IMR-90 (cell line): ENCODE data around the gene SMG1. TPM values are rescaled to one million over a fixed set of nuclear protein-coding genes. Genes with fewer than 3 reads are reported as not detected.
A peak's percentile ranks its signal among the peaks of the same experiment; 100 is the strongest.
"Not testable (repeated sequence)": the region's sequence is repeated elsewhere in the genome, so short reads cannot be mapped to it uniquely, and the experiment has no call there.

Experiments
- ATAC-seq: fragments of 200-7000 bp; cut with Tn5 transposase; 2 replicates; pipeline ENCODE4 v1.9.1; 2020; ENCODE audit warnings: low read depth, mild to moderate bottlenecking, moderate library complexity
- BruUV-seq: library from RNA; stranded (reverse); fragments of 400-500 nt; replicated peaks from 2 replicates; lab custom pipeline; 2021; lab: Mats Ljungman, UMichigan
- CTCF ChIA-PET: fragments of 300-600 bp; formaldehyde crosslinking; extraction: SDS; loops from one replicate; lab custom pipeline; 2021; ENCODE audit warnings: antibody characterized with exemption; lab: Yijun Ruan, JAX
- POLR2A ChIA-PET: fragments of 300-600 bp; sonication (Branson Sonifier 250); formaldehyde crosslinking; loops from one replicate; lab custom pipeline; 2022; ENCODE audit warnings: antibody characterized with exemption; ENCODE audit not compliant: unreplicated experiment; lab: Charles Lee
- DNase-seq: peaks from one replicate; pipeline ENCODE4 v3.0.0; 2013
- H2AFZ ChIP-seq: replicated peaks from 2 replicates; pipeline ENCODE3; 2013; ENCODE audit warnings: low read length, mild to moderate bottlenecking; ENCODE audit not compliant: poor library complexity
- H2AK5ac ChIP-seq: 2 replicates; pipeline ENCODE4 v1.6.1; 2013; ENCODE audit warnings: low read depth, low read length, inconsistent platforms
- H2AK9ac ChIP-seq: replicated peaks from 2 replicates; pipeline ENCODE3; 2013; ENCODE audit warnings: mild to moderate bottlenecking, low read depth, low read length, moderate library complexity; ENCODE audit not compliant: poor library complexity
- H2BK120ac ChIP-seq: 2 replicates; pipeline ENCODE4 v1.6.1; 2013; ENCODE audit warnings: low read depth, low read length, inconsistent platforms
- H2BK15ac ChIP-seq: 3 replicates; pipeline ENCODE4 v1.6.1; 2013; ENCODE audit warnings: low read depth, low read length, inconsistent platforms
- H2BK20ac ChIP-seq: 2 replicates; pipeline ENCODE4 v1.6.1; 2013; ENCODE audit warnings: low read depth, mild to moderate bottlenecking, inconsistent platforms, low read length, moderate library complexity
- H2BK5ac ChIP-seq: 2 replicates; pipeline ENCODE4 v1.6.1; 2013; ENCODE audit warnings: mild to moderate bottlenecking, low read depth, low read length, inconsistent platforms; ENCODE audit not compliant: poor library complexity, severe bottlenecking
- H3K14ac ChIP-seq: replicated peaks from 2 replicates; pipeline ENCODE4 v1.6.1; 2013; ENCODE audit warnings: low read depth, low read length, inconsistent platforms
- H3K18ac ChIP-seq: 2 replicates; pipeline ENCODE4 v1.6.1; 2013; ENCODE audit warnings: low read depth, low read length, control low read depth
- H3K23ac ChIP-seq: 2 replicates; pipeline ENCODE4 v1.6.1; 2013; ENCODE audit warnings: low read depth, low read length, inconsistent platforms
- H3K27ac ChIP-seq: 2 replicates; pipeline ENCODE4 v1.5.1; 2013; ENCODE audit warnings: mild to moderate bottlenecking, control low read depth, low read length; ENCODE audit not compliant: insufficient read depth
- H3K27me3 ChIP-seq: 2 replicates; pipeline ENCODE4 v1.6.1; 2013; ENCODE audit warnings: low read length; ENCODE audit not compliant: control insufficient read depth, insufficient read depth
- H3K36me3 ChIP-seq: 2 replicates; pipeline ENCODE4 v1.6.1; 2013; ENCODE audit warnings: low read length, mixed read lengths; ENCODE audit not compliant: control insufficient read depth, insufficient read depth
- H3K4ac ChIP-seq: 2 replicates; pipeline ENCODE4 v1.6.1; 2013; ENCODE audit warnings: low read depth, low read length, inconsistent platforms
- H3K4me1 ChIP-seq: 2 replicates; pipeline ENCODE4 v1.6.1; 2013; ENCODE audit warnings: low read length, mixed read lengths; ENCODE audit not compliant: control insufficient read depth, insufficient read depth
- H3K4me2 ChIP-seq: 2 replicates; pipeline ENCODE4 v1.6.1; 2013; ENCODE audit warnings: low read depth, mild to moderate bottlenecking, control low read depth, low read length, moderate library complexity
- H3K4me3 ChIP-seq: 2 replicates; pipeline ENCODE4 v1.5.1; 2013; ENCODE audit warnings: low read depth, mild to moderate bottlenecking, control low read depth, low read length, moderate library complexity; ENCODE audit not compliant: insufficient read depth
- H3K56ac ChIP-seq: 2 replicates; pipeline ENCODE4 v1.6.1; 2013; ENCODE audit warnings: low read length, inconsistent platforms; ENCODE audit not compliant: insufficient read depth; ENCODE audit errors: extremely low read depth
- H3K79me1 ChIP-seq, 2 experiments: 2 replicates each; pipeline ENCODE4 v1.6.1; 2013; ENCODE audit warnings: low read length in 2 of 2, inconsistent platforms in 1 of 2, low read depth in 1 of 2
- H3K9ac ChIP-seq: 2 replicates; pipeline ENCODE4 v1.6.1; 2013; ENCODE audit warnings: low read depth, low read length, control low read depth
- H3K9me1 ChIP-seq: 2 replicates; pipeline ENCODE4 v1.6.1; 2013; ENCODE audit warnings: low read length, inconsistent platforms; ENCODE audit not compliant: insufficient read depth
- H3K9me3 ChIP-seq: 2 replicates; pipeline ENCODE4 v1.6.1; 2013; ENCODE audit warnings: low read length; ENCODE audit not compliant: control insufficient read depth, insufficient read depth
- H4K20me1 ChIP-seq: 2 replicates; pipeline ENCODE4 v1.6.1; 2013; ENCODE audit warnings: low read length, inconsistent platforms; ENCODE audit not compliant: insufficient read depth
- H4K5ac ChIP-seq: 2 replicates; pipeline ENCODE4 v1.6.1; 2013; ENCODE audit warnings: mild to moderate bottlenecking, low read depth, low read length, control low read depth
- H4K8ac ChIP-seq, 2 experiments: 2 replicates each; pipeline ENCODE4 v1.6.1; 2013; ENCODE audit warnings: low read depth in 2 of 2, low read length in 2 of 2, control low read depth in 1 of 2, inconsistent platforms in 1 of 2
- H4K91ac ChIP-seq: 2 replicates; pipeline ENCODE4 v1.6.1; 2013; ENCODE audit warnings: low read depth, low read length, inconsistent platforms; ENCODE audit not compliant: insufficient read depth
- whole genome bisulfite sequencing, 2 experiments: methylation state at CpG; one replicate each; pipeline versions ENCODE4 v1.1.5 to v1.1.7; 2013; ENCODE audit warnings: missing lambda C conversion rate in 2 of 2; ENCODE audit not compliant: insufficient read length in 1 of 2; ENCODE audit errors: extremely low coverage in 2 of 2; 5-methylcytosine and 5-hydroxymethylcytosine counted together
- dilution Hi-C: fragments of 300-500 bp; cut with HindIII; formaldehyde crosslinking; loops from one replicate; pipeline ENCODE4 v1.14.3; 2018; ENCODE audit warnings: low sequenced_read_pairs; ENCODE audit not compliant: unreplicated experiment
- in situ Hi-C: fragments of 300-500 bp; cut with MboI; formaldehyde crosslinking; loops from 3 replicates; pipeline ENCODE4 v1.14.3; 2019; ENCODE audit warnings: low sequenced_read_pairs, inconsistent platforms, mixed read lengths
- intact Hi-C: fragments of 100-400 bp; cut with micrococcal nuclease; formaldehyde crosslinking; loops from 2 replicates; pipeline ENCODE4 v1.10.0; 2022
- polyA plus RNA-seq, 3 experiments: library from polyadenylated mRNA; depleted of rRNA; stranded (reverse); fragments of >200 nt; gene quantifications; 2 replicates each; pipeline ENCODE4 v1.2.3, GENCODE V29; 2012; ENCODE audit warnings: low replicate concordance in 1 of 3
- total RNA-seq: library from RNA; depleted of rRNA; stranded (reverse); fragments of >200 nt; gene quantifications from 2 replicates; pipeline ENCODE4 v1.2.3, GENCODE V29; 2012

Gene SMG1
- total and polyA plus RNA-seq, 2 of the 4 experiments (the other 2 are of a cell fraction) = 13.4 to 53.8 TPM

DNA sequence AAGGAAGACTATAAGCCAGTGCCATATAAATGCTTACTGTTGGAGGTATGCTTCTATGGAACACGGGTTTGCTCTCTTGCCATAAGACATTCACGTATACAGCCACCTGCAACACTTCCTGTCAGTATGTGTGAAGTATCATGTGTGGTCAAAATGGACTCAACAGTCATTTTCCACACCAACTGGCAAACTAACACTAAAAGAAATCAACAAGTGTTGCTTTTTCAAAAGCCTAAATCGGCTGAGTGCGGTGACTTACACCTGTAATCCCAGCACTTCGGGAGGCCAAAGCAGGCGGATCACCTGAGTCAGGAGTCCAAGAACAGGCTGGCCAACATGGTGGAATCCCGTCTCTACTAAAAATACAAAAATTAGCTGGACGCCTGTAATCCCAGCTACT lies 3.1 kb downstream of the SMG1 start:
- H2AFZ ChIP-seq, ATAC-seq, H3K36me3 ChIP-seq, H2AK9ac ChIP-seq, H2BK120ac ChIP-seq, H3K4me2 ChIP-seq, H4K5ac ChIP-seq, H4K91ac ChIP-seq, H2BK5ac ChIP-seq, H3K56ac ChIP-seq, H3K27me3 ChIP-seq, H3K18ac ChIP-seq, dilution Hi-C loops, H3K9me1 ChIP-seq, intact Hi-C loops, H2BK15ac ChIP-seq, H3K79me1 ChIP-seq, DNase-seq, H2AK5ac ChIP-seq, H3K4me3 ChIP-seq, H3K14ac ChIP-seq, H3K9me3 ChIP-seq, in situ Hi-C loops, POLR2A ChIA-PET, H4K8ac ChIP-seq, H2BK20ac ChIP-seq, H3K9ac ChIP-seq, H3K4me1 ChIP-seq, CTCF ChIA-PET, H3K27ac ChIP-seq, BruUV-seq, H3K4ac ChIP-seq: not testable (repeated sequence)
- Histone ChIP-seq H3K23ac (peak overlapping the region; percentile 49; the same call in 1 of the 2 replicates), H4K20me1 (peaks cover 31% of the 10 kb centered on the region)
- no CpG with 5 or more reads among the region's 8 CpGs for WGBS, 2 experiments

DNA sequence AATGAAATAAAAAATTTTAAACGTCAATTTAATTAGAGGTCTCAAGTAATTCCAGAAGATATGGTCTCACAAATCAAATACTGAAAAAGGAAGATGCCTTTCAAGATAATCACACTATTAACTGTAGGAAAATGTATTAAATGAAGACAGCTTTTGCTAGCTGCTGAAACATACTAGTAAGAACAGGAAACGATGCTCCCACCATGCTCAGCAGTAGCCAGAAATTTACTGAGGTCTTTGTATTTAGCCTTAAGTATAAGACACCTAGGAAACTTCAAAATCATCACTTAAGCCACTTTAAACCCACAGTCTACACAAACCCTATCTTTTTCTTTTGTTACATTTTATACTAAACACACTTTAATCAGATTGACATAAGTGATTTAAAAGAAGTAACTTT lies 16.6 kb downstream of the SMG1 start:
- H3K9ac ChIP-seq, POLR2A ChIA-PET, H2AK5ac ChIP-seq, H3K4ac ChIP-seq, H2BK20ac ChIP-seq, H3K23ac ChIP-seq, H3K9me1 ChIP-seq, H3K56ac ChIP-seq, H3K4me2 ChIP-seq, H4K5ac ChIP-seq, ATAC-seq, H2BK5ac ChIP-seq, intact Hi-C loops, H2AFZ ChIP-seq, H3K79me1 ChIP-seq, H3K4me1 ChIP-seq, BruUV-seq, H3K4me3 ChIP-seq, CTCF ChIA-PET, H4K8ac ChIP-seq, H2BK120ac ChIP-seq, H2AK9ac ChIP-seq, H3K27ac ChIP-seq, DNase-seq, H3K36me3 ChIP-seq, H3K14ac ChIP-seq, H3K27me3 ChIP-seq, H4K91ac ChIP-seq, H3K9me3 ChIP-seq, in situ Hi-C loops, H2BK15ac ChIP-seq, H3K18ac ChIP-seq, dilution Hi-C loops: not testable (repeated sequence)
- H4K20me1 ChIP-seq = peaks cover 27% of the 10 kb centered on the region
- no CpG with 5 or more reads among the region's 2 CpGs for WGBS, 2 experiments
